Measurements from ENCODE around the gene XYLT1. TPM values are rescaled to one million over a fixed set of nuclear protein-coding genes. Genes with fewer than 3 reads are reported as not detected.

The XYLT1 gene
- polyA plus RNA-seq, 1 of the 3 experiments (the other 2 are of a cell fraction): 17.6 TPM

DNA sequence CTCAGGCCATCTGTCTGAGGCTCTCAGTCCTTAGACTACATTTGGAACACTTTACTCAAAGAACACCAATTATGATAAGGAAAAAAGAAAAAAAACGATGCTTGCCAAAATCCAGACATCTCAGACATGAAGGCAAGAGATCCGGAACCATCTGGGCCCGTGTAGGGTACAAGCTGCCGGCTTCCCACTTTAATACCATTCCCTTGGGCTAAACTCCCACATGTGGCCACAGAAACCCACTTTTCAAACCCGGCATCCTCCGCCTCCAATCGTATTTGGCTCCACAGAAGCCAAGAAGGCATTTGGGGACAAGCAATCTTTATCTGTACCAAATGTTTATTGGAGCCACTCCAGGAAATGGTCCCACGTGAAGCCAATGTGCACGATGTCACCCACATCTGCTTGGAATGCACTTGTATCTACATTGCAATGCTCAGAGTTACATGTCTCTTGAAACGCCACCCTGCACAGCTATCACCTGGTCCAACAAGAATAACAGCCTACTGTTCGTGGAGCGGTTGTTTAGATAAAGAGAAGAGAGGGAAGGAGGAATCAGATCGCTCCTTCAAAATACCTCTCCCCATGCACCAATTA is 33.5 kb downstream of the XYLT1 start:
- ChIA-PET POLR2A (no interaction called here), CTCF (interaction anchor here (0.7 kb wide), 1 partner anchor 9 kb away, joined by 3 read pairs; no protein-coding TSS in a partner anchor)
- Histone ChIP-seq H3K27ac (ENCODE audit: low read depth in 2 of 2, low read length in 1 of 2) (no peak overlapping the region), H3K9me3 (no peaks in the 10 kb centered on the region), H4K20me1 (ENCODE audit: insufficient read depth) (peaks cover 100% of the 10 kb centered on the region), H3F3A (replicated peaks; ENCODE audit: insufficient read depth) (peaks cover 36% of the 10 kb centered on the region), H2AFZ (ENCODE audit: low read depth) (no peak overlapping the region), H3K9me2 (no peaks in the 10 kb centered on the region), H3K9ac (no peak overlapping the region), H3K4me1 (ENCODE audit: control insufficient read depth in 1 of 2, insufficient read depth in 2 of 2, low read depth in 1 of 2, low read length in 1 of 2) (peaks cover 0 to 3% of the 10 kb centered on the region in 2 experiments; a peak in 1 of 4 replicates), H3K79me2 (ENCODE audit: insufficient read depth) (peaks cover 100% of the 10 kb centered on the region), H3K36me3 (replicated peaks in 1 of 2; ENCODE audit: control insufficient read depth in 1 of 2, insufficient read depth in 2 of 2, low read length in 1 of 2) (peaks cover 0 to 52% of the 10 kb centered on the region in 2 experiments), H3K27me3 (ENCODE audit: insufficient read depth) (no peaks in the 10 kb centered on the region), H3K4me3 (ENCODE audit: low read depth in 2 of 2, low read length in 1 of 2) (no peak overlapping the region), H3K4me2 (no peak overlapping the region)
- DNase-seq: no peak
- TF ChIP-seq RAD21 (IDR thresholded peaks at IDR 0.05; ENCODE audit: low read length): no peak
- 80% methylated on average over 13 of the region's 13 CpGs for WGBS (ENCODE audit: low lambda C conversion rate)

DNA sequence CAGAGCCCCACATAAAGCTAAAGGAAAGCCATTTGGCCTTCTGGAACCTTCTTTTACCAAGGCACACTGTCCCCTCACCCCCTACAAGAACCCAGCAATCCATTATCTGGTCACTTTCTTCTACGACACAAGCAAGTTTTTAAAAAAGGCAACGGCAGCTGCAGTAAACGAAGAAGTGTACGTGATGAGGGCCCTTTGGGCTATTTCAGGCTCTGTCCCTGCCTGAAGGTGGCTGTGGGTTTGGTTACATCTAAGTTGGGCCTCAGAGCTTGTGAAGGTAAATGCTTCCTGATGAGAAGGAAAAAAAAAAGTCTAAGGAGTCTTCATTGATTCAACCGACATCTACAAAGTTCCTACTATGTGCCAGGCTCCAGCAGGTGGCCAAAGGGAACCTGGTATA is 35.4 kb downstream of the XYLT1 start:
- Histone ChIP-seq H2AFZ (ENCODE audit: low read depth) (no peak overlapping the region), H4K20me1 (ENCODE audit: insufficient read depth) (peaks cover 100% of the 10 kb centered on the region), H3K4me3 (ENCODE audit: low read depth in 2 of 2, low read length in 1 of 2) (no peak overlapping the region), H3K27me3 (ENCODE audit: insufficient read depth) (no peaks in the 10 kb centered on the region), H3K27ac (ENCODE audit: low read depth in 2 of 2, low read length in 1 of 2) (no peak overlapping the region), H3K9ac (no peak overlapping the region), H3K9me3 (no peaks in the 10 kb centered on the region), H3K9me2 (no peaks in the 10 kb centered on the region), H3K79me2 (ENCODE audit: insufficient read depth) (peaks cover 100% of the 10 kb centered on the region), H3F3A (replicated peaks; ENCODE audit: insufficient read depth) (peaks cover 26% of the 10 kb centered on the region), H3K4me2 (no peak overlapping the region), H3K4me1 (ENCODE audit: control insufficient read depth in 1 of 2, insufficient read depth in 2 of 2, low read depth in 1 of 2, low read length in 1 of 2) (peaks cover 0 to 7% of the 10 kb centered on the region in 2 experiments; a peak in 1 of 4 replicates), H3K36me3 (replicated peaks in 1 of 2; ENCODE audit: control insufficient read depth in 1 of 2, insufficient read depth in 2 of 2, low read length in 1 of 2) (peaks cover 0 to 61% of the 10 kb centered on the region in 2 experiments)
- WGBS (ENCODE audit: low lambda C conversion rate): 94% methylated on average over 5 of the region's 5 CpGs
- POLR2A ChIA-PET: no interaction called here
- DNase-seq: no peak
- no peak for TF ChIP-seq EZH2phosphoT487 (IDR thresholded peaks at IDR 0.05; ENCODE audit: borderline replicate concordance, low read depth)
- TF ChIP-seq MXI1 (IDR thresholded peaks at IDR 0.05; ENCODE audit: low read depth, low read length): no peak
- TF ChIP-seq NFIC (IDR thresholded peaks at IDR 0.05; ENCODE audit: borderline replicate concordance): no peak
- no peak for TF ChIP-seq EP300 (IDR thresholded peaks at IDR 0.05; ENCODE audit: borderline replicate concordance in 1 of 2, low read depth in 1 of 2, low read length in 1 of 2)
- no peak for TF ChIP-seq POLR2AphosphoS5 (IDR thresholded peaks at IDR 0.05; ENCODE audit: low read depth, low read length)
- TF ChIP-seq FOXJ3 (CRISPR knock-in tag; IDR thresholded peaks at IDR 0.05): no peak
- no peak for TF ChIP-seq JUND (IDR thresholded peaks at IDR 0.05)
- no peak for TF ChIP-seq YY1 (IDR thresholded peaks at IDR 0.05; ENCODE audit: low read depth)
- TF ChIP-seq GATA2 (CRISPR knock-in tag; IDR thresholded peaks at IDR 0.05): no peak
- no peak for TF ChIP-seq TCF12 (IDR thresholded peaks at IDR 0.05)
- TF ChIP-seq RFX5 (IDR thresholded peaks at IDR 0.05; ENCODE audit: low read length): no peak
- TF ChIP-seq, protein P1, sequence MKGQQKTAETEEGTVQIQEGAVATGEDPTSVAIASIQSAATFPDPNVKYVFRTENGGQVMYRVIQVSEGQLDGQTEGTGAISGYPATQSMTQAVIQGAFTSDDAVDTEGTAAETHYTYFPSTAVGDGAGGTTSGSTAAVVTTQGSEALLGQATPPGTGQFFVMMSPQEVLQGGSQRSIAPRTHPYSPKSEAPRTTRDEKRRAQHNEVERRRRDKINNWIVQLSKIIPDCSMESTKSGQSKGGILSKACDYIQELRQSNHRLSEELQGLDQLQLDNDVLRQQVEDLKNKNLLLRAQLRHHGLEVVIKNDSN (IDR thresholded peaks at IDR 0.05; ENCODE audit: borderline replicate concordance, low read depth): no peak
- TF ChIP-seq, protein P2, sequence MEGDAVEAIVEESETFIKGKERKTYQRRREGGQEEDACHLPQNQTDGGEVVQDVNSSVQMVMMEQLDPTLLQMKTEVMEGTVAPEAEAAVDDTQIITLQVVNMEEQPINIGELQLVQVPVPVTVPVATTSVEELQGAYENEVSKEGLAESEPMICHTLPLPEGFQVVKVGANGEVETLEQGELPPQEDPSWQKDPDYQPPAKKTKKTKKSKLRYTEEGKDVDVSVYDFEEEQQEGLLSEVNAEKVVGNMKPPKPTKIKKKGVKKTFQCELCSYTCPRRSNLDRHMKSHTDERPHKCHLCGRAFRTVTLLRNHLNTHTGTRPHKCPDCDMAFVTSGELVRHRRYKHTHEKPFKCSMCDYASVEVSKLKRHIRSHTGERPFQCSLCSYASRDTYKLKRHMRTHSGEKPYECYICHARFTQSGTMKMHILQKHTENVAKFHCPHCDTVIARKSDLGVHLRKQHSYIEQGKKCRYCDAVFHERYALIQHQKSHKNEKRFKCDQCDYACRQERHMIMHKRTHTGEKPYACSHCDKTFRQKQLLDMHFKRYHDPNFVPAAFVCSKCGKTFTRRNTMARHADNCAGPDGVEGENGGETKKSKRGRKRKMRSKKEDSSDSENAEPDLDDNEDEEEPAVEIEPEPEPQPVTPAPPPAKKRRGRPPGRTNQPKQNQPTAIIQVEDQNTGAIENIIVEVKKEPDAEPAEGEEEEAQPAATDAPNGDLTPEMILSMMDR (IDR thresholded peaks at IDR 0.05): no peak
- TF ChIP-seq, protein P3, sequence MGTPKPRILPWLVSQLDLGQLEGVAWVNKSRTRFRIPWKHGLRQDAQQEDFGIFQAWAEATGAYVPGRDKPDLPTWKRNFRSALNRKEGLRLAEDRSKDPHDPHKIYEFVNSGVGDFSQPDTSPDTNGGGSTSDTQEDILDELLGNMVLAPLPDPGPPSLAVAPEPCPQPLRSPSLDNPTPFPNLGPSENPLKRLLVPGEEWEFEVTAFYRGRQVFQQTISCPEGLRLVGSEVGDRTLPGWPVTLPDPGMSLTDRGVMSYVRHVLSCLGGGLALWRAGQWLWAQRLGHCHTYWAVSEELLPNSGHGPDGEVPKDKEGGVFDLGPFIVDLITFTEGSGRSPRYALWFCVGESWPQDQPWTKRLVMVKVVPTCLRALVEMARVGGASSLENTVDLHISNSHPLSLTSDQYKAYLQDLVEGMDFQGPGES (IDR thresholded peaks at IDR 0.05; ENCODE audit: low read depth, low read length): no peak
- CTCF ChIA-PET: no interaction called here

Measured in SK-N-SH (cell line).